Nucleus accumbens (tissue), 56 donors: Measurements from ENCODE around the gene ADAMTS10.
"Not testable (repeated sequence)": the region's sequence is repeated elsewhere in the genome, so short reads cannot be mapped to it uniquely, and the experiment has no call there.

Experiments used
- DNase-seq, 56 donors: peaks; one replicate each; lab custom pipeline; 2025; lab: John Stamatoyannopoulos, UW

The ADAMTS10 gene

GRCh38 chr19:8610041-8610935 is at the start of gene ADAMTS10:
ADAMTS10 (minus strand) TSS chr19:8610715; CDS start chr19:8605710, 5,005 bp downstream.
- peak in 9 of 56 donors; percentile 11 to 42 (median 24) for DNase-seq

- DNase-seq = no peak
Observed at GRCh38 chr19:8659905-8660304, 49.4 kb upstream of the ADAMTS10 start.

GRCh38 chr19:8657869-8658268 is 47.4 kb upstream of the ADAMTS10 start:
- no peak for DNase-seq

GRCh38 chr19:8655340-8655709 is 44.8 kb upstream of the ADAMTS10 start:
- no peak for DNase-seq

GRCh38 chr19:8654591-8655339 is 44.2 kb upstream of the ADAMTS10 start:
- peak in 23 of 56 donors; percentile 3 to 52 (median 9) for DNase-seq

- DNase-seq = no peak
Observed at GRCh38 chr19:8648240-8648639, 37.7 kb upstream of the ADAMTS10 start.

- no peak for DNase-seq
Observed at GRCh38 chr19:8643860-8644653, 33.5 kb upstream of the ADAMTS10 start.

GRCh38 chr19:8642561-8642960 is 32.0 kb upstream of the ADAMTS10 start:
- DNase-seq = no peak

- DNase-seq = no peak
Observed at GRCh38 chr19:8641908-8642547, 31.5 kb upstream of the ADAMTS10 start.

GRCh38 chr19:8641221-8641907 is 30.8 kb upstream of the ADAMTS10 start:
- DNase-seq = no peak

- peak in 3 of 56 donors; percentile 1 to 21 (median 18) for DNase-seq
Observed at GRCh38 chr19:8640402-8641004, 30.0 kb upstream of the ADAMTS10 start.

- no peak for DNase-seq
Observed at GRCh38 chr19:8639821-8640401, 29.4 kb upstream of the ADAMTS10 start.

GRCh38 chr19:8638078-8638619 is 27.6 kb upstream of the ADAMTS10 start:
- peak in 3 of 56 donors; percentile 4 to 15 (median 15) for DNase-seq

GRCh38 chr19:8637070-8637469 is 26.6 kb upstream of the ADAMTS10 start:
- DNase-seq = not testable (repeated sequence)

GRCh38 chr19:8635422-8635821 is 24.9 kb upstream of the ADAMTS10 start:
- DNase-seq = no peak

GRCh38 chr19:8631425-8631819 is 20.9 kb upstream of the ADAMTS10 start:
- peak in 16 of 56 donors; percentile 1 to 73 (median 22) for DNase-seq

GRCh38 chr19:8630796-8631424 is 20.4 kb upstream of the ADAMTS10 start:
- peak in 4 of 56 donors; percentile 40 to 73 (median 54) for DNase-seq
